ENCODE measurements around the gene TLE4. TPM values are rescaled to one million over a fixed set of nuclear protein-coding genes. Genes with fewer than 3 reads are reported as not detected.

TLE4 gene
- polyA plus RNA-seq, 2 of the 4 experiments (the other 2 are of a cell fraction): 14.3 to 23.1 TPM

DNA sequence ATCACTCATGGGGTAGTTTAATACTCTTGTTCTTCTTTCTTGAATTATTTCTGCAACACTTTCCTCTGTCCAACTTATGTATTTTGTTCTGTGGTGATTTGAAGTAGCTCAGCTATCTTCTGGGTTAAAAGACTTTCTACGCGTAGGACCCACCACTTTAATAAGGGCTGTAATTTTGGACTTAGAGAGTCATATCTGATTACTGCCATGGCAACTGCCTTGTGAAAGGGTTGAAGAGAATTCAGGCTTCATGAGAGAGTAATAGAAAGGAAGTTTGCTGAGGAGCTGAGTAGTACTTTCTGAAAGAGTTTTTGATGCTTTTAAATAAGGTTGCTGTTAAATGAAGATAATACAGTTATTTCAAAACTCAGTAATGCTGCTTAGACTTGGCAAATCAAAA, 89.5 kb downstream of the TLE4 start:
- TF ChIP-seq ESRRA (IDR thresholded peaks at IDR 0.05; ENCODE audit: borderline replicate concordance, low read length) (no peak), HOXB5 (CRISPR knock-in tag; IDR thresholded peaks at IDR 0.05) (no peak), EHF (CRISPR knock-in tag; IDR thresholded peaks at IDR 0.05) (no peak), CEBPB (IDR thresholded peaks at IDR 0.05) (no peak), HOXB13 (CRISPR knock-in tag; IDR thresholded peaks at IDR 0.05; ENCODE audit: low read depth) (no peak)
- TF ChIP-seq, protein P1, sequence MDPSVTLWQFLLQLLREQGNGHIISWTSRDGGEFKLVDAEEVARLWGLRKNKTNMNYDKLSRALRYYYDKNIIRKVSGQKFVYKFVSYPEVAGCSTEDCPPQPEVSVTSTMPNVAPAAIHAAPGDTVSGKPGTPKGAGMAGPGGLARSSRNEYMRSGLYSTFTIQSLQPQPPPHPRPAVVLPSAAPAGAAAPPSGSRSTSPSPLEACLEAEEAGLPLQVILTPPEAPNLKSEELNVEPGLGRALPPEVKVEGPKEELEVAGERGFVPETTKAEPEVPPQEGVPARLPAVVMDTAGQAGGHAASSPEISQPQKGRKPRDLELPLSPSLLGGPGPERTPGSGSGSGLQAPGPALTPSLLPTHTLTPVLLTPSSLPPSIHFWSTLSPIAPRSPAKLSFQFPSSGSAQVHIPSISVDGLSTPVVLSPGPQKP (IDR thresholded peaks at IDR 0.05; ENCODE audit: low read depth, low read length): no peak
- H3K4me3 ChIP-seq: no peak overlapping the region
- 96% methylated on average over 2 of the region's 2 CpGs for WGBS (ENCODE audit: missing lambda C conversion rate)
- H3K9me3 ChIP-seq: no peaks in the 10 kb centered on the region
- H3K4me2 ChIP-seq: no peak overlapping the region
- DNase-seq (ENCODE audit: low read depth in 1 of 2, low spot score in 1 of 2) (no peak), ATAC-seq (no peak), FAIRE-seq (no peak)
- ChIA-PET CTCF (no interaction called here), POLR2A (no interaction called here)
- peaks cover 32% of the 10 kb centered on the region for H3K4me1 ChIP-seq
- no peak overlapping the region for H3K27ac ChIP-seq

DNA sequence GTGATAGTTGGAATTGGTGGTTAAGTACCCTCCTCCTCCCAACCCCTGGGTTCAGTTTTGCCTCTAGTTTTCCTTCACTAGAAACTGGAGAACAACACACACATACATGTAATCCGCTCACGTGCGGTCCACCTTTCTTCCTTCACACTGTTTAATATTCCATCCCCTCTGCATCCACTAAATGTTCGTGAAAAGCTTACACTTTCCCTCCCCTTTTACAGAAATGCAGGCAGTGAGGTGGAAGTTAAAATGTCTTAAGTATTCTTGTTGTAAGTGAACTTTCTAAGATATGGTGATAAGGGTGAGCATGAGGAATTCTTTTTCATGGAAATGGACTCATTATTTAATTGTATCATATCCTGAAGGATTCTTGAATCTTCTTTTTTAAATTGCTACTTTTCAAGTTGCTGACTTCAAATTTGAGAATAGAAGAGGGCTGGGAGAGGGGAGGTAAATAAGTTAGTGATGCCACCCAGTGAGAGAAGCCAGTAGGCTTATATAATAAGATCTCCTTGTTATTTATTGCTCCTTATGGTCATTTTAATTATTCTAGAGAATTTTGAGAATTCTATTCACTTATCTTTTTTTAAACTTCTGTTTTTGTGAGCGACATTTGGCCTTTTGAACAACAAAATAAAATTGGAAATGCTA, 90.2 kb downstream of the TLE4 start:
- ChIA-PET CTCF (no interaction called here), POLR2A (interaction anchor here (0.8 kb wide), 1 partner anchor 31 kb away, joined by 4 read pairs; no protein-coding TSS in a partner anchor)
- FAIRE-seq (no peak), ATAC-seq (no peak), DNase-seq (ENCODE audit: low read depth in 1 of 2, low spot score in 1 of 2) (no peak)
- H3K4me2 ChIP-seq: no peak overlapping the region
- no peaks in the 10 kb centered on the region for H3K9me3 ChIP-seq
- H3K27ac ChIP-seq: no peak overlapping the region
- 92% methylated on average over 5 of the region's 5 CpGs for WGBS (ENCODE audit: missing lambda C conversion rate)
- H3K4me3 ChIP-seq: no peak overlapping the region
- TF ChIP-seq POLR2AphosphoS2 (conservative IDR thresholded peaks at IDR 0.05; ENCODE audit: low read length): no peak
- TF ChIP-seq KDM5A (IDR thresholded peaks at IDR 0.05): no peak
- no peak for TF ChIP-seq ESRRA (IDR thresholded peaks at IDR 0.05; ENCODE audit: borderline replicate concordance, low read length)
- TF ChIP-seq GATA3 (IDR thresholded peaks at IDR 0.05; ENCODE audit: borderline replicate concordance): no peak
- no peak for TF ChIP-seq ZNF302 (CRISPR knock-in tag; IDR thresholded peaks at IDR 0.05)
- no peak for TF ChIP-seq CHD2 (IDR thresholded peaks at IDR 0.05; ENCODE audit: low read length, partially characterized antibody)
- TF ChIP-seq HDAC2 (IDR thresholded peaks at IDR 0.05): no peak
- no peak for TF ChIP-seq NPAS2 (CRISPR knock-in tag; IDR thresholded peaks at IDR 0.05; ENCODE audit: borderline replicate concordance)
- TF ChIP-seq, protein P2, sequence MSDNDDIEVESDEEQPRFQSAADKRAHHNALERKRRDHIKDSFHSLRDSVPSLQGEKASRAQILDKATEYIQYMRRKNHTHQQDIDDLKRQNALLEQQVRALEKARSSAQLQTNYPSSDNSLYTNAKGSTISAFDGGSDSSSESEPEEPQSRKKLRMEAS (IDR thresholded peaks at IDR 0.05): no peak
- no peak for TF ChIP-seq RCOR1 (IDR thresholded peaks at IDR 0.05; ENCODE audit: low read depth, low read length)
- no peak for TF ChIP-seq ZFP36 (IDR thresholded peaks at IDR 0.05; ENCODE audit: borderline replicate concordance, partially characterized antibody)
- TF ChIP-seq HEYL (CRISPR knock-in tag; IDR thresholded peaks at IDR 0.05): no peak
- no peak for TF ChIP-seq ZSCAN20 (CRISPR knock-in tag; IDR thresholded peaks at IDR 0.05)
- TF ChIP-seq CBX2 (IDR thresholded peaks at IDR 0.05; ENCODE audit: borderline replicate concordance, low read depth): no peak
- peaks cover 33% of the 10 kb centered on the region for H3K4me1 ChIP-seq

DNA sequence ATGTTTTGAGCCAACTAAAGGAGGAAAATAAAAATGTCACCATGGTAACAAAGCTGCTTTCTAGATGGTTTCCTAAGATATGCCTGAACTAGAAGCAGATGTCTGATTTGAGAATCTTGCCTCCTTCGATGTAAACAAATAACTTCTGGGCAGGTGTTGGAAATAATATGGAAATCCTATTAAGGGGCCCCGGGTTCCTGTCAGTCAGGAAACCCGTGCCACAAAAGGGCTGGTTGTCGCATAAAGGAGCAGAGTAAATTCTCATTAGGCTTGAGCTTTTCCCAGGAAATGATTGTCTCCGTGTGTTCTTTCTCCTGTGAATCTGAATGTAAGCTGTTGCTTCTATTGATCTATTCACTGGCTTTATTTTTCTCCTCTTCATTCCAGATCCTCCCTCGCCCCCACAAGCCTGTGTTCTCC, 90.8 kb downstream of the TLE4 start:
- POLR2A ChIA-PET: interaction anchor here (0.8 kb wide), 1 partner anchor 31 kb away, joined by 4 read pairs; no protein-coding TSS in a partner anchor
- ATAC-seq: no peak
- no peak overlapping the region for H3K27ac ChIP-seq
- peaks cover 38% of the 10 kb centered on the region for H3K4me1 ChIP-seq
- no peak overlapping the region for H3K4me3 ChIP-seq
- FAIRE-seq: no peak
- 91% methylated on average over 6 of the region's 6 CpGs for WGBS (ENCODE audit: missing lambda C conversion rate)
- H3K9me3 ChIP-seq: no peaks in the 10 kb centered on the region
- CTCF ChIA-PET: no interaction called here
- TF ChIP-seq GATA3 (IDR thresholded peaks at IDR 0.05; ENCODE audit: borderline replicate concordance) (no peak), HEYL (CRISPR knock-in tag; IDR thresholded peaks at IDR 0.05) (no peak), FOSL2 (IDR thresholded peaks at IDR 0.05) (no peak), FOSL2 (CRISPR knock-in tag; IDR thresholded peaks at IDR 0.05) (no peak), FOXS1 (CRISPR knock-in tag; IDR thresholded peaks at IDR 0.05) (no peak), CHD2 (IDR thresholded peaks at IDR 0.05; ENCODE audit: low read length, partially characterized antibody) (no peak), POLR2A (IDR thresholded peaks at IDR 0.05; ENCODE audit: low read length) (no peak), HOXB5 (CRISPR knock-in tag; IDR thresholded peaks at IDR 0.05) (no peak), PHF8 (IDR thresholded peaks at IDR 0.05; ENCODE audit: borderline replicate concordance, low read depth) (no peak), BHLHE40 (IDR thresholded peaks at IDR 0.05; ENCODE audit: low read depth, low read length) (no peak)
- TF ChIP-seq, protein P3, sequence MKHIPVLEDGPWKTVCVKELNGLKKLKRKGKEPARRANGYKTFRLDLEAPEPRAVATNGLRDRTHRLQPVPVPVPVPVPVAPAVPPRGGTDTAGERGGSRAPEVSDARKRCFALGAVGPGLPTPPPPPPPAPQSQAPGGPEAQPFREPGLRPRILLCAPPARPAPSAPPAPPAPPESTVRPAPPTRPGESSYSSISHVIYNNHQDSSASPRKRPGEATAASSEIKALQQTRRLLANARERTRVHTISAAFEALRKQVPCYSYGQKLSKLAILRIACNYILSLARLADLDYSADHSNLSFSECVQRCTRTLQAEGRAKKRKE (CRISPR knock-in tag; IDR thresholded peaks at IDR 0.05; ENCODE audit: low read depth): no peak
- TF ChIP-seq, protein P1 (IDR thresholded peaks at IDR 0.05; ENCODE audit: low read depth, low read length): no peak
- TF ChIP-seq, protein P4, sequence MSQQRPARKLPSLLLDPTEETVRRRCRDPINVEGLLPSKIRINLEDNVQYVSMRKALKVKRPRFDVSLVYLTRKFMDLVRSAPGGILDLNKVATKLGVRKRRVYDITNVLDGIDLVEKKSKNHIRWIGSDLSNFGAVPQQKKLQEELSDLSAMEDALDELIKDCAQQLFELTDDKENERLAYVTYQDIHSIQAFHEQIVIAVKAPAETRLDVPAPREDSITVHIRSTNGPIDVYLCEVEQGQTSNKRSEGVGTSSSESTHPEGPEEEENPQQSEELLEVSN (IDR thresholded peaks at IDR 0.05; ENCODE audit: borderline replicate concordance, low read depth): no peak
- TF ChIP-seq, protein P2 (IDR thresholded peaks at IDR 0.05): no peak
- TF ChIP-seq, protein P5, sequence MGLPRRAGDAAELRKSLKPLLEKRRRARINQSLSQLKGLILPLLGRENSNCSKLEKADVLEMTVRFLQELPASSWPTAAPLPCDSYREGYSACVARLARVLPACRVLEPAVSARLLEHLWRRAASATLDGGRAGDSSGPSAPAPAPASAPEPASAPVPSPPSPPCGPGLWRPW (IDR thresholded peaks at IDR 0.05): no peak
- H3K4me2 ChIP-seq: no peak overlapping the region
- no peak for DNase-seq (ENCODE audit: low read depth in 1 of 2, low spot score in 1 of 2)

Measured in A549 (cell line).